GM12872 (cell line): ENCODE data around the gene MLH1.
A peak's percentile ranks its signal among the peaks of the same experiment; 100 is the strongest.

Experiments used
- TF ChIP-seq, protein P1 (sequence below): IDR thresholded peaks from 3 replicates; pipeline ENCODE4 v1.5.1; 2011; ENCODE audit warnings: low read depth, mild to moderate bottlenecking, low read length, moderate library complexity; ENCODE audit not compliant: insufficient read depth

MLH1 gene

GRCh38 chr3:37016903-37017302 lies 23.6 kb downstream of the MLH1 start:
- TF ChIP-seq, protein P1, sequence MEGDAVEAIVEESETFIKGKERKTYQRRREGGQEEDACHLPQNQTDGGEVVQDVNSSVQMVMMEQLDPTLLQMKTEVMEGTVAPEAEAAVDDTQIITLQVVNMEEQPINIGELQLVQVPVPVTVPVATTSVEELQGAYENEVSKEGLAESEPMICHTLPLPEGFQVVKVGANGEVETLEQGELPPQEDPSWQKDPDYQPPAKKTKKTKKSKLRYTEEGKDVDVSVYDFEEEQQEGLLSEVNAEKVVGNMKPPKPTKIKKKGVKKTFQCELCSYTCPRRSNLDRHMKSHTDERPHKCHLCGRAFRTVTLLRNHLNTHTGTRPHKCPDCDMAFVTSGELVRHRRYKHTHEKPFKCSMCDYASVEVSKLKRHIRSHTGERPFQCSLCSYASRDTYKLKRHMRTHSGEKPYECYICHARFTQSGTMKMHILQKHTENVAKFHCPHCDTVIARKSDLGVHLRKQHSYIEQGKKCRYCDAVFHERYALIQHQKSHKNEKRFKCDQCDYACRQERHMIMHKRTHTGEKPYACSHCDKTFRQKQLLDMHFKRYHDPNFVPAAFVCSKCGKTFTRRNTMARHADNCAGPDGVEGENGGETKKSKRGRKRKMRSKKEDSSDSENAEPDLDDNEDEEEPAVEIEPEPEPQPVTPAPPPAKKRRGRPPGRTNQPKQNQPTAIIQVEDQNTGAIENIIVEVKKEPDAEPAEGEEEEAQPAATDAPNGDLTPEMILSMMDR, result no peak

DNA sequence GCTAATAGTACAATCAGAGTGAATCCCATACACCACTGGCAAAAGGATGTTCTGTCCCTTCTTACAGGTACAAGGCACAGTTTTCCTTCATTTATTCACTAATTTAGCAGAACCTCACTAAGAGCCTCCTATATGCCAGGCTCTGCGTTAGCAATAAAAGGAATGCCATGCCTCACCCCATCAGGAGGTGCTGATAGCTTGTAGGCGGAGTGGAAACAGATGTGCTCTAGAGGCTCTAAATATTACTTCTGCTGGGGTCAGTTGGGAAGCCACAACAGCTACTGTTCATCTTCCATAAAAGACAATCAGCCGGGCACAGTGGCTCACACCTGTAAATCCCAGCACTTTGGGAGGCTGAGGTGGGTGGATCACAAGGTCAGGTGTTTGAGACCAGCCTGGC lies 24.4 kb downstream of the MLH1 start:
- TF ChIP-seq, protein P1, result no peak

DNA sequence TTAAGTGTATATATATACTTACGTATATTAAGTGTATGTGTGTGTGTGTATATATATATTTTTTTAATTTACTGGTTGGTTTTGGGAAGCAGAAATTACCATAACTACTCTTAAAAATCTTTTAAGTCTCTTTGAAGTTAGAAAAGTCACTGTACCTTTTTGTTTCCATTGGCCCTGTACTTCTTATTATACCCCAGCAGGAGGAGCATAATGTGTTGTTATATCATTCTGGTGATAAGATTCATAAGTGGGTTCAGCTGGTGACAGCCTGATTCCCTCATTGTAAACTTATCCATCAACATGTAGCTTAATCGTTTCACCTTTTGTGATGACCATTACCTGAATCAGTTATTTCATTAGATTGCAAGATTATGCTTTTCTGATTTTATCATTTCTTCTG lies 30.8 kb downstream of the MLH1 start:
- TF ChIP-seq, protein P1, result peak; percentile 30; the same call in 2 of the 3 replicates

GRCh38 chr3:37024820-37025405 lies 31.6 kb downstream of the MLH1 start:
- TF ChIP-seq, protein P1, result no peak

DNA sequence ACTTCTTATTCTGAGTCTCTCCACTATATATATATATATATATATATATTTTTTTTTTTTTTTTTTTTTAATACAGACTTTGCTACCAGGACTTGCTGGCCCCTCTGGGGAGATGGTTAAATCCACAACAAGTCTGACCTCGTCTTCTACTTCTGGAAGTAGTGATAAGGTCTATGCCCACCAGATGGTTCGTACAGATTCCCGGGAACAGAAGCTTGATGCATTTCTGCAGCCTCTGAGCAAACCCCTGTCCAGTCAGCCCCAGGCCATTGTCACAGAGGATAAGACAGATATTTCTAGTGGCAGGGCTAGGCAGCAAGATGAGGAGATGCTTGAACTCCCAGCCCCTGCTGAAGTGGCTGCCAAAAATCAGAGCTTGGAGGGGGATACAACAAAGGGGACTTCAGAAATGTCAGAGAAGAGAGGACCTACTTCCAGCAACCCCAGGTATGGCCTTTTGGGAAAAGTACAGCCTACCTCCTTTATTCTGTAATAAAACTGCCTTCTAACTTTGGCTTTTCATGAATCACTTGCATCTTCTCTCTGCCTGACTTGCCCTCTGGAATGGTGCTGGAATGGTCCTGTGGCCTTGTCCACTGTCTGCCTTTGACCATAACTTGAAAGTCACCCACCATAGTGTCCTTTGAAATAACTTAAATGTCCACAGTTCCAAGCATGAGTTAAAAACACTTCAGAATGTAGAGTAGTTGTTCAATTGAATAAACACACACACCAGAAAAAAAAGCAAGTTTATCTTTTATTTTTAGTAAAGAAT lies 32.4 kb downstream of the MLH1 start:
- TF ChIP-seq, protein P1, result no peak

DNA sequence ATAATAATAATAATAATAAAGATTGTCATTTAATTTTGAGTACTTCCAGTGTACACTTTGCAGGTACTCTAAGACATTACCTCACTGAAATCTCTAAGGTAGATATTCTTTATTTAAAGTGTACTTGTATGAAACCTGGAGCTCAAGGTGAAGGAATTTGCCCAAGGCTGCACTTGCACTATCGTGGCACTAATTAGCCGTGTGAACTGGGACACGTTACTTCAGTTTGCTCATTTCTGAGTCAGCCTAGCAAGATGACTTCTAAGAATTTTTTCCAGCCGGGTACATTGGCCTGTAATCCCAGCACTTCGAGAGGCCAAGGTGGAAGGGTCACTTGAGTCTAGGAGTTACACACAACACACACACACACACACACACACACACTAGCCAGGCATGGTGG lies 33.5 kb downstream of the MLH1 start:
- TF ChIP-seq, protein P1, result no peak

DNA sequence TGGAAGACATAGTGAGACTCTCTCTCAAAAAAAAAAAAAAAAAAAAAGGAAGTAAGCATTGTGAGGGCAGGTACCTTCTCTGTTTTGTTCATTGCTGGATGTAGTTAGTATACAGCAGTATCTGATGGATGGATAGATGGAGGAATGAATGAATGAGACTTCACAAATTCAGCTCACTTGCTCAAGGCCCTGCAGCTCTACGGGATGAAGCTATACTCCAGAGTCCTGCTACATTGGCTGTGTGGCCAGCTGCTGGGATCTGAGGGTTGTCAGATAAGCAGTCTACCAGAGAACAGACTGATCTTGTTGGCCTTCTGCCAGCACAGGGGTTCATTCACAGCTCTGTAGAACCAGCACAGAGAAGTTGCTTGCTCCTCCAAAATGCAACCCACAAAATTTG lies 35.0 kb downstream of the MLH1 start:
- TF ChIP-seq, protein P1, result no peak
